Lung (tissue), 12 donors: ENCODE data around the gene C1QTNF7. TPM values are rescaled to one million over a fixed set of nuclear protein-coding genes. Genes with fewer than 3 reads are reported as not detected.

ENCODE experiments used
- ATAC-seq: fragments of 200-7000 bp; cut with Tn5 transposase; one replicate; pipeline ENCODE4 v1.9.1; 2020; ENCODE audit warnings: moderate number of reproducible peaks; ENCODE audit not compliant: insufficient read depth, low FRiP score
- DNase-seq, 3 donors: peaks; one replicate each; pipeline ENCODE4 v3.0.0-alpha.2; 2013 to 2017
- H3K27ac ChIP-seq, 2 donors: one replicate each; pipeline ENCODE4 v1.5.1; 2013; ENCODE audit warnings: mild to moderate bottlenecking in 2 of 2, moderate library complexity in 2 of 2, control low read depth in 1 of 2, inconsistent platforms in 1 of 2, low read depth in 1 of 2, low read length in 1 of 2
- H3K27me3 ChIP-seq, 3 donors: one replicate each; pipeline ENCODE4 v1.5.1; 2013; ENCODE audit warnings: low read length in 2 of 3; ENCODE audit not compliant: control insufficient read depth in 3 of 3, insufficient read depth in 3 of 3
- H3K36me3 ChIP-seq, 4 donors: one replicate each; pipeline ENCODE4 v1.5.1; 2013; ENCODE audit warnings: low read length in 4 of 4, mild to moderate bottlenecking in 1 of 4, moderate library complexity in 1 of 4; ENCODE audit not compliant: control insufficient read depth in 4 of 4, insufficient read depth in 4 of 4
- H3K4me1 ChIP-seq, 5 donors: one replicate each; pipeline ENCODE4 v1.5.1; 2013; ENCODE audit warnings: low read length in 5 of 5, mild to moderate bottlenecking in 2 of 5, moderate library complexity in 1 of 5; ENCODE audit not compliant: control insufficient read depth in 5 of 5, insufficient read depth in 5 of 5
- H3K4me3 ChIP-seq: one replicate; pipeline ENCODE4 v1.5.1; 2013; ENCODE audit warnings: mild to moderate bottlenecking, control low read depth, moderate library complexity
- H3K9ac ChIP-seq, 2 donors: one replicate each; pipeline ENCODE4 v1.5.1; 2013; ENCODE audit warnings: low read length in 2 of 2, control low read depth in 1 of 2; ENCODE audit not compliant: insufficient read depth in 1 of 2
- H3K9me3 ChIP-seq, 4 donors: one replicate each; pipeline ENCODE4 v1.5.1; 2013; ENCODE audit warnings: low read length in 3 of 4, mild to moderate bottlenecking in 1 of 4, moderate library complexity in 1 of 4; ENCODE audit not compliant: control insufficient read depth in 4 of 4, insufficient read depth in 3 of 4
- WGBS, 2 donors: extraction: QIAGEN DNeasy Blood & Tissue Kit; methylation state at CpG; one replicate each; pipeline ENCODE4 v1.1.7; 2013; 5-methylcytosine and 5-hydroxymethylcytosine counted together
- polyA plus RNA-seq, 2 donors: library from polyadenylated mRNA; stranded (reverse); fragments of 200-250 nt; gene quantifications; one replicate each; pipeline ENCODE4 v1.2.1, GENCODE V29; 2013
- total RNA-seq, 2 donors: library from RNA; depleted of rRNA in 1 of 2; stranded (reverse); fragments of >200 nt in 1 of 2; gene quantifications; one replicate each; pipeline ENCODE4 v1.2.1, GENCODE V29; 2014 to 2021
- TF ChIP-seq, protein P1 (sequence below): IDR thresholded peaks from 2 replicates; pipeline ENCODE4 v1.5.1; 2012; ENCODE audit warnings: mild to moderate bottlenecking; ENCODE audit errors: control extremely low read depth, extremely low read depth
- donor health status: control.
- donor health status: control.
- donor health status: Bipolar disorder and iron deficiency.
- donor health status: healthy.
- donor health status: DM: yes; HTN: yes; CAD: no.

C1QTNF7 gene
- total and polyA plus RNA-seq, 4 donors, result 0.38 to 10.5 (median 2.3) TPM

DNA sequence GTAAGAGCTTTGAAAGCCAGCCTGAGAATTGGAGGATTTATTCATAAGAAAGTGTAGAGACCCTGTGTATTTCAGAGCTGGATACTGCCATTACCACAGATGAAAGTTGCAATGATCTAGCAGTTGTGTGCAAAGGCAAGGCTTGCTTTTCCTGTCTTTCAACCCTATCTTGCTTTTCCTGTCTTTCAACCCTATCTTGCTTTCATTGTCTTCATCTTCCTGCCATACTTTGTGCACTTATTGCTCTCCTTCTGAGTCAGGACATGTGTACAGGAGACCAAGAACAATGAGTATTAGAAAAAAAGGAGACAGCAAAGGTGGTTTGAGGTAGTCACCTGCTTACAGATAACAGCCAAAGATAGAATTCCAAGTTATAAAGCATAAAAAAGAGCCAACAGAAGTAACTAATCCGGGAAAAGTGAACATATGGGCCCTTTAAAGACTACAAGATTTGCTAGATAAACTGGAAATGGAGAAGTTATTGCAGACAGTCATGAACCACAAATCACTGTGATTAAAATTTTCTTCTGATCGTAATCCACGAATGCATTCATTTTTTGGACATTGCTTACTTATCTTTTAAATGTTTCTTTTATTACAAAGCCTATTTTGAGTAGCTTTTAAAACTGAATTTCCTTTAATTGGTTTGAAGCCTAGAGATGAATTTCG, 17.2 kb downstream of the C1QTNF7 start:
- no peaks in the 10 kb centered on the region for H3K27me3 ChIP-seq
- no peak for ATAC-seq
- no peak for DNase-seq
- WGBS, 2 donors, result 46 to 55% methylated on average over 4 of the region's 4 CpGs
- peaks cover 0 to 2% (median 0%) of the 10 kb centered on the region in 5 donors for H3K4me1 ChIP-seq
- H3K36me3 ChIP-seq, result no peaks in the 10 kb centered on the region
- H3K4me3 ChIP-seq, result no peak overlapping the region
- H3K9ac ChIP-seq, result no peak overlapping the region
- H3K9me3 ChIP-seq, result no peaks in the 10 kb centered on the region
- TF ChIP-seq, protein P1, sequence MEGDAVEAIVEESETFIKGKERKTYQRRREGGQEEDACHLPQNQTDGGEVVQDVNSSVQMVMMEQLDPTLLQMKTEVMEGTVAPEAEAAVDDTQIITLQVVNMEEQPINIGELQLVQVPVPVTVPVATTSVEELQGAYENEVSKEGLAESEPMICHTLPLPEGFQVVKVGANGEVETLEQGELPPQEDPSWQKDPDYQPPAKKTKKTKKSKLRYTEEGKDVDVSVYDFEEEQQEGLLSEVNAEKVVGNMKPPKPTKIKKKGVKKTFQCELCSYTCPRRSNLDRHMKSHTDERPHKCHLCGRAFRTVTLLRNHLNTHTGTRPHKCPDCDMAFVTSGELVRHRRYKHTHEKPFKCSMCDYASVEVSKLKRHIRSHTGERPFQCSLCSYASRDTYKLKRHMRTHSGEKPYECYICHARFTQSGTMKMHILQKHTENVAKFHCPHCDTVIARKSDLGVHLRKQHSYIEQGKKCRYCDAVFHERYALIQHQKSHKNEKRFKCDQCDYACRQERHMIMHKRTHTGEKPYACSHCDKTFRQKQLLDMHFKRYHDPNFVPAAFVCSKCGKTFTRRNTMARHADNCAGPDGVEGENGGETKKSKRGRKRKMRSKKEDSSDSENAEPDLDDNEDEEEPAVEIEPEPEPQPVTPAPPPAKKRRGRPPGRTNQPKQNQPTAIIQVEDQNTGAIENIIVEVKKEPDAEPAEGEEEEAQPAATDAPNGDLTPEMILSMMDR, result no peak
- H3K27ac ChIP-seq, result no peak overlapping the region

DNA sequence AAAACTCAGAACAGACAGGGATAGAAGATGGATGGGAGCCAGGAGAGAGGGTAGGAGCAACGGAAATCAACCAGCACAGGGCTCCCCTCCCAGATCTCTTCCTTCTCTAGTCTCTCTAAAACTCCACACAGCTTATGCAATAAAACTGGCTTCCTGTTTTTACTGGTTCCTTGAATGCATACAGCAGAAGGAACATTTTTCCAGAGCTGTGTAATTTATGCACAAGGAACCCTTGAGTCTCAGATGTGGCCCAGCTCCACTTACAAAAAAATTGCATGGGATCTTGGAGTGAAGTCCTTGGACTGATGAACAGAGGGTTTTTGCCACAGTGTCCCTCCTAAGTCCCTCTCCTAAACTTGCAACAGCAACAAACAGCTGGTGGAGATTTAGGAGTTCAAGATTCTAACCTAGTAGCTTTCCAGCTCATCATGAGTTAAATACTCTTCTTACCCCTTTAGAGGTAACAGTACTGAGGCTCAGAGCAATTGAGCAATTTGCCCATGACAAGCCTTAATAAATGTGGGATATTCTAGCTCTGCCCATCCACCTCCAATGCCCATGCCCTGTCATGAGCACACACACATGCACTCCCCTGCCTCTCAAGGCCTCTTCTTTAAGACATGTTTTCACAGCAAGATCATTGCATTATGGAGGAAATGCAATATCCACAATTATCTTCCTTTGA, 23.5 kb downstream of the C1QTNF7 start:
- Histone ChIP-seq H3K4me1 (peaks cover 0 to 14% (median 8%) of the 10 kb centered on the region in 5 donors), H3K4me3 (no peak overlapping the region), H3K9ac (no peak overlapping the region), H3K27ac (peak overlapping the region in 1 of 2 donors; percentile 68), H3K36me3 (no peaks in the 10 kb centered on the region), H3K9me3 (no peaks in the 10 kb centered on the region), H3K27me3 (no peaks in the 10 kb centered on the region)
- DNase-seq, result peak in 2 of 3 donors; percentile 11 to 53
- TF ChIP-seq, protein P1, result no peak
- ATAC-seq, result peak; percentile 43
- WGBS, 2 donors, result 5 to 15% methylated on average over 1 of the region's 1 CpG

DNA sequence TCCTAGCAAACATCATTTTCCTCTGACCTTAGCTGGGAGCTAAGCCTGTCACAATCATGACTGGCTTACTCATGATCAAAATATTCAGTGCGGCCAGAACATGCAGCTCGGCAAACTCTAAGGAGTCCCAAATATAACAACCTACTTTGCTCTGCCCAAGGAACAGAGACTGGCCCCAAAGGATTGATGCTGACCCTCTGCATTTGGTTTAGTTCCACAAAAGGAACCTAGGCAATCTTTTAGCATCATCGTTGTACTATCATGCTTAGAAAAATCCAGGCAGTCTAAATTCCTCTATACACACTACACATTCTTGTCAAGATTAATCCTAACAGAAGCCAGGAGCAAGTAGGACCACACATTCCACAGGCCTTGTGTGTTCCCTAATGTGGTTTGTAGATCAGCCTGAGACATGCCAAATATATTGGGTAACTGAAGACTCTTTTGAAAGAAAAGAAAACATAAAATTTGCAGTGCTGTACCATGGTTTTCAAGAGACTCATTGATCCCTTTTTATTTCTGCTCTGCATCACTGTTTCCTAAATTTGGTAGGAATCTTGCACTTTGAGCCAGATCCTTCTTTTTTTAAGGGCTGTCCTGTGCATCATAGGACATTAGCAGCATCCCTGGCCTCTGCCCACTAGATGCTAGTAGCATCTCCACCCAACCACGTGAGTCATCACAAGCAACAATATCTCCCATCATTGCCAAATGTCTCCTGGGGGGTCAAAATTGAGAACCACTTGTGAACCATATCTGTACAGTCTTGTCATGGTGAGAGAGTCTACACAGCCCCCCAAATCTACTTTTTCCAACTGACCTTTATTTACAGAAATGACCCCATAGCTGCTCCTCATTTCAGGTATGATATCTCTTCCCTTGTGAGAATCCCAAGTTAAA, 24.3 kb downstream of the C1QTNF7 start:
- peak in 2 of 3 donors; percentile 12 to 40 for DNase-seq
- H3K36me3 ChIP-seq, result no peaks in the 10 kb centered on the region
- H3K9ac ChIP-seq, result no peak overlapping the region
- no peaks in the 10 kb centered on the region for H3K9me3 ChIP-seq
- no peaks in the 10 kb centered on the region for H3K27me3 ChIP-seq
- 50 to 64% methylated on average over 4 of the region's 4 CpGs for WGBS, 2 donors
- TF ChIP-seq, protein P1, result no peak
- H3K4me3 ChIP-seq, result no peak overlapping the region
- H3K4me1 ChIP-seq, result peaks cover 0 to 17% (median 8%) of the 10 kb centered on the region in 5 donors
- ATAC-seq, result peak; percentile 42
- H3K27ac ChIP-seq, result peak overlapping the region; percentile 9 to 60
